GM21619 (cell line): ENCODE data around the gene RPL11.
A peak's percentile ranks its signal among the peaks of the same experiment; 100 is the strongest.
"Not testable (repeated sequence)": the region's sequence is repeated elsewhere in the genome, so short reads cannot be mapped to it uniquely, and the experiment has no call there.

Experiments used
- ATAC-seq: cut with Tn5 transposase; IDR thresholded peaks from one replicate; pipeline ENCODE4 v1.9.1; 2021; ENCODE audit not compliant: unreplicated experiment

Gene RPL11

DNA sequence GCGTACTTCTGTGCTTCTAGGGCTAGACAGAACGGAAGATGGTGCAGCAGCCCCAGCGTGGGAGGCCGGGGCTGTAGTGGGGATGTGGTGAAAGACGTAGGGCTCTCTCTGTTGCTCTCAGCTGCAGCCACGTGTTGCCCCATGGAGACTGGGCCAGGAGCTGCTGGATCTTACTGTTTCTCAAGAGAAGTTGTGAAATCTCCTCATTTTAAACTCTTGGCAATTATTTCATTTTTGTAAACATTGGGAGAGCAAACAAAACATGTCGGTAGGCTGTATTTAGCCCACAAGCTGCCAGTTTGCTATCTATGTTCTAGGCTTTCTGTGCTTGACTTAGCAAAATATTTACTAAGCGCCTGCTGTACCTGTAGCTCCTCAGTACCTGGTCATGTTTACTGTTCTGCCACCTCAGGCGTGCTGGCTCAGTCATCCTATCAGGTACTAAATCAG lies 35.8 kb downstream of the RPL11 start:
- no peak for ATAC-seq

- no peak for ATAC-seq
These were observed 41.0 kb downstream of the RPL11 start for GRCh38 chr1:23732363-23733224.

DNA sequence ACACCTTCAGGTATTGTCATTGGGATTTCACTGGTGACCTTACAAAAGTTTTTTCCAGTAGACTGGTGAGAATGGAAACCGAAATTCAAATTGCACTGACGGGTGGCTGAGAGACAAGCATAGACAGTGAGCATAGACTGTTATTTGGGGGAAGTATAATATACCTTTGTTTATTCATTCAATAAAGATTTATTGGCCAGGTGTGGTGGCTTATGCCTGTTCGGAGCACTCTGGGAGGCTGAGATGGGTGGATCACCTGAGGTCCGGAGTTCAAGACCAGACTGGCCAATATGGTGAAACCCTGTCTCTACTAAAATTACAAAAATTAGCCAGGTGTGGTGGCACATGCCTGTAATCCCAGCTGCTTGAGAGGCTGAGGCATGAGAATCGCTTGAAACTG lies 41.7 kb downstream of the RPL11 start:
- ATAC-seq = not testable (repeated sequence)

DNA sequence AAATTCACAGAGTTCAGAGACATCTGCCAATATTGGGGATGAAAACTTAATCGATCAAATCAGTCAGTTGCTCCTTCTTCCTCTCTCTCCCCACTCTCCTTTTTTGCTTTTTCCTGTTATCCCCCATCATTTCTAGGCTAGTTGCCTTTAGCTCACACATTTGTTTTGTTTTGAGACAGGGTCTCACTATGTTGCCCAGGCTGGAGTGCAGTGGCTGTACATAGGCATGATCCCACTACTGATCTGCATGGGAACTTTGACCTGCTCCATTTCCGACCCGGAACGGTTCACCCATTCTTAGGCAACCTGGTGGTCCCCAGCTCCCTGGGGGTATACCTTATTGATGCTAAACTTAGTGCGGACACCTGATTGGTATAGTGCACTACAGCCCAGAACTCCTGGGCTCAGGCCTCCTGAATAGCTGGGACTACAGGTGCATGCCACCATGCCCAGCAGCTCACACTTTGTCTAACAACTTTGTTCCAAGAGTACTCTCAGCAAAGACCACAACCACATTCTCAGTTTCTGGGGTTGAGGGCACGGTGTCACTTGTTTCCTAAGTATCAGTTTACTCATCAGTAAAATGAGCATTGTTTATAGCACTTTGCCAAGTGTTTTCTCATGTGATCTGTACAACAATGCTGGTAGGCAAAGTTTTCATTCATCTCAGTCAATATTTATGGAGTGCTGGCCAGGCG lies 45.0 kb downstream of the RPL11 start:
- no peak for ATAC-seq

- no peak for ATAC-seq
These were observed 50.0 kb downstream of the RPL11 start for GRCh38 chr1:23741609-23742008.

- peak; percentile 13 for ATAC-seq
These were observed 51.2 kb downstream of the RPL11 start for GRCh38 chr1:23742670-23743286.

GRCh38 chr1:23743287-23744152 lies 51.9 kb downstream of the RPL11 start, which contains the start of gene ELOA:
ELOA (plus strand) TSS chr1:23743471; CDS start chr1:23743504, 33 bp downstream.
- peak; percentile 78 for ATAC-seq

- ATAC-seq = no peak
These were observed 53.9 kb downstream of the RPL11 start for GRCh38 chr1:23745515-23745914.
